ENCODE results near the gene COL5A1.

GRCh38 chr9:134854541-134854981 is 213.0 kb downstream of the COL5A1 start:
- TF ChIP-seq EZH2 (IDR thresholded peaks at IDR 0.05) (no peak), POLR2AphosphoS5 (IDR thresholded peaks at IDR 0.05; ENCODE audit: borderline replicate concordance, low read depth, low read length) (no peak), FOXP2 (optimal IDR thresholded peaks at IDR 0.05; ENCODE audit: control extremely low read depth, extremely low read length, insufficient read depth) (no peak)

All from SK-N-MC (cell line).